ENCODE results near the gene NFE2L3.
"Not testable (repeated sequence)": the region's sequence is repeated elsewhere in the genome, so short reads cannot be mapped to it uniquely, and the experiment has no call there.

NFE2L3 gene

GRCh38 chr7:26169271-26169670 lies 17.3 kb downstream of the NFE2L3 start:
- DNase-seq: no peak

- no peak for DNase-seq
Measured at GRCh38 chr7:26170663-26171062, 18.7 kb downstream of the NFE2L3 start.

GRCh38 chr7:26171601-26172000 lies 19.6 kb downstream of the NFE2L3 start:
- no peak for DNase-seq

- no peak for DNase-seq
Measured at GRCh38 chr7:26172048-26172447, 20.1 kb downstream of the NFE2L3 start.

- DNase-seq: not testable (repeated sequence)
Measured at GRCh38 chr7:26175903-26176302, 23.9 kb downstream of the NFE2L3 start.

- not testable (repeated sequence) for DNase-seq
Measured at GRCh38 chr7:26176696-26177095, 24.7 kb downstream of the NFE2L3 start.

GRCh38 chr7:26177269-26177668 lies 25.3 kb downstream of the NFE2L3 start:
- DNase-seq: not testable (repeated sequence)

- no peak for DNase-seq
Measured at GRCh38 chr7:26178272-26178960, 26.4 kb downstream of the NFE2L3 start.

- no peak for DNase-seq
Measured at GRCh38 chr7:26179422-26179821, 27.4 kb downstream of the NFE2L3 start.

GRCh38 chr7:26179826-26180497 lies 28.0 kb downstream of the NFE2L3 start:
- DNase-seq: no peak

- DNase-seq: no peak
Measured at GRCh38 chr7:26180792-26181198, 28.8 kb downstream of the NFE2L3 start.

- DNase-seq: no peak
Measured at GRCh38 chr7:26181474-26182227, 29.7 kb downstream of the NFE2L3 start.

- peak in 1 of 2 experiments; percentile 31 for DNase-seq
Measured at GRCh38 chr7:26182283-26182682, 30.3 kb downstream of the NFE2L3 start.

- no peak for DNase-seq
Measured at GRCh38 chr7:26182706-26183105, 30.7 kb downstream of the NFE2L3 start.

GRCh38 chr7:26183545-26184280 lies 31.7 kb downstream of the NFE2L3 start:
- DNase-seq: no peak

- DNase-seq: not testable (repeated sequence)
Measured at GRCh38 chr7:26184281-26185101, 32.5 kb downstream of the NFE2L3 start.

- no peak for DNase-seq
Measured at GRCh38 chr7:26185131-26185843, 33.3 kb downstream of the NFE2L3 start.

GRCh38 chr7:26185844-26186180 lies 33.8 kb downstream of the NFE2L3 start:
- peak in 1 of 2 experiments; percentile 23 for DNase-seq

GRCh38 chr7:26186364-26187311 lies 34.6 kb downstream of the NFE2L3 start:
- no peak for DNase-seq
